ENCODE results near the gene AFAP1L1.

The AFAP1L1 gene

DNA sequence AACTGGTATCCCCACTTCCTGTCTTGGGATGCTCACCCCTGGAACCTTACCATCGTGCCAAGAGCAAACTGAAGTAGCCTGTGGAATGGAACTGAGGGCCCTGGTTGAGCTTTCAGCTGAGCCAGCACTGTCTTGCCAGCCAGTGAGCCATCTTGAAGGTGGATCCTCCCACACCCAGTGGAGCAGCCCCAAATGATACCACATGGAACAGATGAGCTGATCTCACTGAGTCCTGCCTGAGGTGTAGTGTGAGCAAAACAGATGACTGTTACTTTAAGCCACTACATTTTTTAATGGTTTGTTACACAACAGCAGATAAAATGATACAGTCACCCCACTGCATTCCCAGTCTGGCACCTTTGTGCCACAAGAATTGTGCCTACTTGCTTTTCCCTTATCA, 84.0 kb downstream of the AFAP1L1 start:
- DNase-seq: no peak

DNA sequence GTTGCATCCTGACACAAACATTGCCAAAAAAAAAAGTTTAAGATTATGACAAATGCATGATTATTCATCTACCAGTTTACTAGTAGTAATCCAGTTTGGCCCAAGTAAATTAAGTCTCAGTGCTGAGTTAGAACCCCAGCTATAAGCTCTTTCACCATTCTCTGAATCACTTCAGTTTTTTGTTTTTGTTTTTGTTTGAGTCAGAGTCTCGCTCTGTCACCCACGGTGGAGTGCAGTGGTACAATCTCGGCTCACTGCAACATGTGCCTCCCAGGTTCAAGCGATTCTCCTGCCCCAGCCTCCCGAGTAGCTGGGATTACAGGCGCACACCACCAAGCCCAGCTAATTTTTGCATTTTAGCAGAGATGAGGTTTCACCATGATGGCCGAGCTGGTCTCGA, 84.7 kb downstream of the AFAP1L1 start:
- DNase-seq: no peak

DNA sequence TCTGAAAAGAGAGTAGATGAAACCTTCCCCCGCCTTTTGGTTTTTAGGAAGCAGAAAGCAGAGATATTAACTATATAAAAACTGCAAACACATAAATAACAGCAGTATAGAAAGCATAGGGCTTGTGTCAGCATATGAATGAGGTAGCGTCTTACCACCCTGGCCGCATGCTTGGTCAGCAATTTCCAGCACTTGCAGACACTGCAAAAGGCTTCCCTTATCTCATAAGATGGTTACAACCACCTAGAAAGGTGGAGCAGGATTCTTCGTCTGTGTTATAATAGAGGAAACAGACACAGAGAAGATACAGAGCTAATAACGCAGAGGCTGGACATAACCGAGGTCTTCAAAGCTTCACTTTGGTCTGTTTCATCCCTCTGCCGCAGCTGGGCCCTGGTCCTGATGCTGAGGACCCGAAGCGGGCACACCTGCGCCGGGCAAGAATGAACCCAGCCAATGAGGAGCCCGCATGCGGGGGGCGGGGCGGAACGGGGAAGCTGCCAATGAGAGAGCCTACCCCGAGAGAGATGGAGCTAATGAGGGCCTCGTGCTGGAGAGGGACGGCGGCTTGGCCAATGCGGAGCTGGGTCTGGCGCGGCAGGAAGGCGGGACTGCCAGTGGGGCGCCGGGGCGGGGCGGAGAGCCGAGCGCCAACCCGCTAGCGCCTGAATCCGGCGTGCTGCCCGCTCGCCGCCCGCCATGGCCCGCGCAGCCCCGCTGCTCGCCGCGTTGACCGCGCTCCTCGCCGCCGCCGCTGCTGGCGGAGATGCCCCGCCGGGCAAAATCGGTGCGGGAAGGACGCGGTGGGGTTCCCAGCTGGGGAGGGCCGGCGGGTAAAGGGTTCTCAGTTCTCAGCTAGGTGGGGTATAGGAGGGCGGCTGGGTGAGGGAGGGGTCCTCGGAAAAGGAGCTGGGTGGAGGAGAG, 86.0 kb downstream of the AFAP1L1 start, which contains the start of gene PCYOX1L:
Gene PCYOX1L, plus strand, starts transcription at position 677 of the 924 bp plus-strand sequence. Its CDS starts 23 bp downstream, at position 700.
- peak; percentile 95 for DNase-seq

DNA sequence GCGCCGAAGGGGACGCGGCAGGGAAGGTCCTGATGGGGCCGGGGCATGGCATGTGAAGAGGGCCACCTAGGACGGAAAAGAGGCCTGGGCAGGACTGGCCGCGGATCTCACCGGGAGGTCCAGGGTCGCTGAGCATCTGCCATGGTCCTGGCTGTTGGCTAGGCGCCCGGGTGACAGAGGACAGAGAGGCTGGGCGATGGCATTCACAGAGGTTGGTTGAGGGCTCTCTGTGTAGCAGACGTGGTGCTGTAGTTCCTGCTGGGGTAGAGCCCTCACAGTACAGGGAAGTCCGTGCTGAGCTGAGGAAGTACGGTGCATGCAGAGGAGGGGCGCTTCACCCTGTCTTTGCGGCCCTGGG, 86.6 kb downstream of the AFAP1L1 start:
- no peak for DNase-seq

DNA sequence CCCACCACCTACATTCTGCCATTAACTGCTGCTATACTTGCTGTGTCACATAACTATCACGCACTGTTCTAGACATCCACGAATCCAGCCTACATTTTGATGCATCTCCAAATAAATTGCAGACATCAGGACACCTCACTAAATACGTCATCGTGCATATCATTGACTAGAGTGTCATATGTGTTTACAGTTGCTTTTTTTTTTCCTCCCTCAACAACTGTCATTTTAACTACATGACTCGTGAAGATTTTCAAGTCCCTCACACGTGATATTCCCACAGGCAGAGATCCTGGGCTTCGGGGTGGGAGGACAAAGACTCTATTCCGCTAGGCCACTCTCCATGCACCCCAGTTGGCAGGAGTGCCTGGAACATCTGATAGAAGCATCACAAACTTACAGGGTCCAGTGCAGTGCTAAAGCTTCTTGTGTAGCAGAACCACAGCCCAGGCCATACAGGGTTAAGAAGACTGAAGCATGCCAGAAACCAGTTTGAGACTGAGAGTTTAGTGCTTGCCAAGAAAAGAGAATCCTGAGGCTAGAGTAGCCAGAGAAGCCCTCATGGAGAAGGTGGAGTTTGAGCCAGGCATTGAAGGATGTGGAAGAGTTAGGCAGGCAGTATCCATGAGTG, 87.3 kb downstream of the AFAP1L1 start:
- DNase-seq: peak; percentile 37

DNA sequence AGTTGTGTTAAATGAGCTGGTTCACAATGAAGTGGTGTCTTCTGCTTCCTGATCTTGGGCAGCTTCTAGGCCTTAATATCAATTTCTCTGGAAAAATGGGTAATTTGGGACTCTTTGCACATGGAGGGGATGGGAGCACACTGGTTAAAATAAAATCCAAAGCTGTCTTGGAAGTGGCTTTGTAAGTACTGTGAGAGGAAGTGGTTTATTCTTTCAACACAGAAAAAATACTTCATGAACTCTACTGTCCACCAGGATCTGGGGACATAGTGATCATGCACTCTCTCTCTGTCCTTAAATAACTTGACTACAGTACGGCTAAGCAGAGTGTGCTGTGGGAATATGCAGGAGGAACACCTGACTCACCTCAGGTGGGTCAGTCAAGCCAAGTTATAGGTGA, 88.6 kb downstream of the AFAP1L1 start:
- DNase-seq: no peak

DNA sequence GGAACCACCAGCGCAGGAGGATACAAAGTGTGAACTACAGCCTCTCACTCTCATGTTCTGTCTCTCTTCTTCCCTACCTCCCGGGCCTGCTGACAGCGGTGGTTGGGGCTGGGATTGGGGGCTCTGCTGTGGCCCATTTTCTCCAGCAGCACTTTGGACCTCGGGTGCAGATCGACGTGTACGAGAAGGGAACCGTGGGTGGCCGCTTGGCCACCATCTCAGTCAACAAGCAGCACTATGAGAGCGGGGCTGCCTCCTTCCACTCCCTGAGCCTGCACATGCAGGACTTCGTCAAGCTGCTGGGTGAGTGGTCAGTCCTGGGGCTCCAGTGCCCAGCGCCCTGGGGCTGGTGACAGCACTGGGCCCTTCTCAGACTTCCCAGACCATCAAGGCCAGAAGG, 90.9 kb downstream of the AFAP1L1 start:
- no peak for DNase-seq

DNA sequence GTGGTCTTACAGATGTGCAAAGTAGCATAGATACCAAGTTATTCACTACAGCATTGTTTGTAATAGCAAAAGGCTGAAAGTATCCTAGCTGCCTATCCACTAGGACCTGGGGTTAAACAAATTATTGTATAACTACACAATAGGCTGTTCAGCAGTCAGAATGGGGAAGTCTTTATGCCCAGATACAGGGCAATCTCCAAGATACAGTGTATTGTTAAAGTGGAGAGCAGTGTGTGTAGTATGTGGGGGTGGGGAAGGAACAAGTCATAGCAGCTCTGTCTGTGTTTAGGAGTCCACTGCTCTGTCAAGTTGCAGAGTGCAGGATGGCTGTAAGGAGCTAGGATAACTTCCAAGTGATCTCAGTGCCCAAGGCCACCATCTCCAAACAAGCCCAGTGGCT, 91.7 kb downstream of the AFAP1L1 start:
- DNase-seq: no peak

DNA sequence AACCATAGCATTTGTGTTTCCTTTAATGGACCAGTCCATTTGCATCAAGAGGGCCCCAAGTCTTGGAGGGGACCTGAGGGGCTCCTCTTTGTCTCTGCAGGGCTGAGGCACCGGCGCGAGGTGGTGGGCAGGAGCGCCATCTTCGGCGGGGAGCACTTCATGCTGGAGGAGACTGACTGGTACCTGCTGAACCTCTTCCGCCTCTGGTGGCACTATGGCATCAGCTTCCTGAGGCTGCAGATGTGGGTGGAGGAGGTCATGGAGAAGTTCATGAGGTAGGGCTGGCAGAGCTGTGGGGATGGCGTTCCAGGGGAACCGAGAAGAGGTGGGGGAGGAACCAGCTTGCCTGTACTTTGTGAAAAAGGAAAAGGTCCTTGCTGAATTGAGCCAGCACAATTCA, 92.3 kb downstream of the AFAP1L1 start:
- no peak for DNase-seq

DNA sequence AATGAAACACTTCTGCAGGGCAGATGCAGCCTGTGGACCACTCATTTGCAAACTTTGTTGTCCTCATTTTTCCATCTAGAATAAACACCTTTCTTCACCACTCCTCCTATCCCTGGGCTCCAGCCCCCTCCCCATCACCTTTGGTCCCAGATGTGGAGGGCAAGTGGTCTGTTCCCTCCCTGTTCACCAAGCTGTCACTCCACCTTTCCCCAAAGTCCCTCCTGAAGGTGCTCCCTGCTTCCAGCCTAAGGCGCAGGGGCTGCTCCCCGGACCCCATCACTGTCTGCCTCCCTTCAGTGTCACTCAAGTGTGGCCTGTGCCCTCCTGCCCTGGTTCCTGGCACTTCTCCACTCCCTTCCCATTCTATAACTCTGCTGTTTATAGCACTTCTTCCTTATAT, 93.1 kb downstream of the AFAP1L1 start:
- DNase-seq: no peak

DNA sequence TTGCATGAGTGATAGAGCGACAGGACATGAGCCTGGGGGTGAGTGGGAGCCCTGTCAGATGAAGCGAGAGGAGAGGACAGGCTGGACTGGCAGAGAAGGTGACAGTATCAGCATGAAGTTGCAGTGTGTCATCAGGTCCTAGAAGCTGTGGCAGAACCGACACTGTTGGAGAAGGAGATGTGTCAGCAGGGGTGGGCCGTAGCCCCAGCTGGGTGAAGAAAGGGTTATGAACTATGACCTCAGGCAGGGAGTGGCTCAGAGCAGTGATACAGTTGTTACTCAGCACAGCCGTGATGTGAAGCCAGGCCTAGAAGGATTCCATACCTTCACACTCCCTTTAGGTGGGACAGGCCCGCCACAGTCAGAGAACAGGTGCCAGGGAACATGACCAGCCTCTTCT, 93.8 kb downstream of the AFAP1L1 start:
- no peak for DNase-seq

DNA sequence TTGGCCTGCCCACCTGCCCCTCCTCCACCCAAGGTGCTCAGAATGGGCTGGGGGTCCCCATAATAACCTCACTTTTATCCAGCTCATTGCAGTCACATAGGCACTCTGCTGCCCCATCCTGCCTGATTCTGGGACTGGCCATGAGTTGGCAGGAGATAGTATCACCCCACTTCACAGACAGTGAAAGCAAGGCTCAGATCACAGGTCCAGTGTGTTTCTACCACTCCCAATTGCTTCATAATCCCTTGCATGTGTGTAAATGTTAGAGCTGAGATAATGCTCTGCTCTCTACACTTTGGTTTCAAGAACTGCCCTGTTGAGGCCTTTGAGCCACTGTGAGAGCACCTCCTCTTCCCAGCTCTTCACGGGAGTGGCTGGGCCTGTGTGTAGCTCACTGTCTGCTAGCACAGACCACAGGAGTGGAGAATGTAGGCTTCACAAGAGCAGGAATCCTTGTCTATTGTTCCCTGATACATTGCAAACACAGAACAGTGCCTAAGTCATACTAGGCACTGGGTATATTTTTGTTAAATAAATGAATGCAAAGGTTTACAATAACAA, 94.6 kb downstream of the AFAP1L1 start:
- no peak for DNase-seq

DNA sequence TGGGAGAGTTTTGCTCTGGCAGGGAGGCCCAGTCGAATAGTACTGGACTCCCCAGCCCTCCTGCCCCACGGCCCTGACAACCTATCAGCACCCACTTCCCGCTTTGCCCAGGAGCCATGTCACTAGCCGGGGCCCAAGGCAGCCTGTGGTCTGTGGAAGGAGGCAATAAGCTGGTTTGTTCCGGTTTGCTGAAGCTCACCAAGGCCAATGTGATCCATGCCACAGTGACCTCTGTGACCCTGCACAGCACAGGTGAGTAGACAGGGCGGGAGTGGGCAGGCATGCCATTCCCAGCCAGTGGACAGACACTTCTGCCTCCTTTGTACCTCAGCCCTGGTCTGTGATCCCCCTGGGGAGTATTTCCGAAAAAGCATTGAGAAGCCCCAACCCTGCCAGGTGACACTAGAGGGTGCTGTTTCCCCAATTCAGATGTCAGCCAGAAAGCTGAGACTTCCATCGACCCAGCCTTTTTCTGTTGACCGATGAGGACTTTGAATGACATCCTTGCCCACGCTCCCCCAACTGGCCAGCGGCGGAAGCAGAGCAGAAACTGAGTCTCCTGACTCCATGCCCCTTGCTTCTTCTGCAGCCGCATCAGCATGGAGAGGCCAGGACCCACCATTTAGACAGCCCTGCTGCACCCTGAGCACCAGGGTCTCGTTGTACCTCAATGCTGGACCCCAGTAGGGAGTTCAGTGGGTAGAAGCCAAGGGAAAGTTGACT, 95.8 kb downstream of the AFAP1L1 start:
- peak; percentile 74 for DNase-seq

DNA sequence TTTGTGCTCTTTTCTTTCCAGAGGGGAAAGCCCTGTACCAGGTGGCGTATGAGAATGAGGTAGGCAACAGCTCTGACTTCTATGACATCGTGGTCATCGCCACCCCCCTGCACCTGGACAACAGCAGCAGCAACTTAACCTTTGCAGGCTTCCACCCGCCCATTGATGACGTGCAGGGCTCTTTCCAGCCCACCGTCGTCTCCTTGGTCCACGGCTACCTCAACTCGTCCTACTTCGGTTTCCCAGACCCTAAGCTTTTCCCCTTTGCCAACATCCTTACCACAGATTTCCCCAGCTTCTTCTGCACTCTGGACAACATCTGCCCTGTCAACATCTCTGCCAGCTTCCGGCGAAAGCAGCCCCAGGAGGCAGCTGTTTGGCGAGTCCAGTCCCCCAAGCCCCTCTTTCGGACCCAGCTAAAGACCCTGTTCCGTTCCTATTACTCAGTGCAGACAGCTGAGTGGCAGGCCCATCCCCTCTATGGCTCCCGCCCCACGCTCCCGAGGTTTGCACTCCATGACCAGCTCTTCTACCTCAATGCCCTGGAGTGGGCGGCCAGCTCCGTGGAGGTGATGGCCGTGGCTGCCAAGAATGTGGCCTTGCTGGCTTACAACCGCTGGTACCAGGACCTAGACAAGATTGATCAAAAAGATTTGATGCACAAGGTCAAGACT, 96.5 kb downstream of the AFAP1L1 start:
- no peak for DNase-seq

DNA sequence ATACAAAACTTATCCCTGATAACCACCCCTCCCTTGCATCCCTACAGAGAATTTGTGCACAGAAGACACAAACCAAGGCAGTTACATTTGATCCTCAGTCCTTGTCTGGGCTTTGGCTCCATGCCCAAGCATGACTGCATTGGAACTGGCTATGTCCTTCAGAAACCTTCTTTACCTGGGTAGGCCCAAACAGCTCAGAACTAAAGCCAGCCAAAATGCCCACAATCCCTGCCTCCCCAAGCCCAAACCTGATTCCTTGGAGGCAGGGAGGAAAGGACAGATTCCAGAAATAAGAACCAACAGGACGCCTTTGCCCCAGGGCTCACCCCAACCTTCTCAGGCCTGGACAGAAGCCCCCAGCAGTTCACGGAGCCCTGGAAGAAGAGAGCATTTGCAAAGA, 99.2 kb downstream of the AFAP1L1 start:
- DNase-seq: no peak

DNA sequence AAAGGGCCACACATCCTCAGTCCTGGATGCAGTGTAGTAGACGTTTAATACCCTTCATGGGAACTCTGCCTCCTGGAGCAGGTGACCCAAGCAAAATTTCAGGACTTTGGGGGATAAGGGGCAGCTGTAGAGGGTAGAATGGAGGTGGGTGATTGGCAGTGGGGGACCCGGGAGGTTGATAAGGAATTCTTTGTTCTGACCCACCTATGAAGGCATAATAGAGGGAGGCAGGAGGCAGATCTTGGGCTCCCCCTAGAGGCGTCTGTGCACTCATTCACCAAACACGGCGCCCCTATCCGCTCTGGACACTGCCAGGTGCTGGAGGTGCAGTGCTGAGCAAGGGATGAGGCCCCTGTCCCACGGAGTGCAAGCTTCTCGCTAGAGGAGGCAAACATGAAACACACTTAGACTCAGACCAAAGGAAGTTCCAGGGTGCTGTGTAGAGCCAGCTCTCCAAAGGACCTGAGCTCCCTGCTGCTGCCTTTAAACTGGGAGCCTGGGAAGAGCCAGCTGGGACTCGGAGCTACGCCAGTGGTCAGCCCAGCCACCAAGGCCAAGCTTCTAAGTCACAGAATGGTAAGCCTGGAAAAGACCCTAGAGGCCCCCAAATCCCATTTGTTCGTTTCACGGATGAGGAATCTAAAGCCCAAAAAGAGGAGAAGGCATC, 99.8 kb downstream of the AFAP1L1 start:
- DNase-seq: peak; percentile 43

DNA sequence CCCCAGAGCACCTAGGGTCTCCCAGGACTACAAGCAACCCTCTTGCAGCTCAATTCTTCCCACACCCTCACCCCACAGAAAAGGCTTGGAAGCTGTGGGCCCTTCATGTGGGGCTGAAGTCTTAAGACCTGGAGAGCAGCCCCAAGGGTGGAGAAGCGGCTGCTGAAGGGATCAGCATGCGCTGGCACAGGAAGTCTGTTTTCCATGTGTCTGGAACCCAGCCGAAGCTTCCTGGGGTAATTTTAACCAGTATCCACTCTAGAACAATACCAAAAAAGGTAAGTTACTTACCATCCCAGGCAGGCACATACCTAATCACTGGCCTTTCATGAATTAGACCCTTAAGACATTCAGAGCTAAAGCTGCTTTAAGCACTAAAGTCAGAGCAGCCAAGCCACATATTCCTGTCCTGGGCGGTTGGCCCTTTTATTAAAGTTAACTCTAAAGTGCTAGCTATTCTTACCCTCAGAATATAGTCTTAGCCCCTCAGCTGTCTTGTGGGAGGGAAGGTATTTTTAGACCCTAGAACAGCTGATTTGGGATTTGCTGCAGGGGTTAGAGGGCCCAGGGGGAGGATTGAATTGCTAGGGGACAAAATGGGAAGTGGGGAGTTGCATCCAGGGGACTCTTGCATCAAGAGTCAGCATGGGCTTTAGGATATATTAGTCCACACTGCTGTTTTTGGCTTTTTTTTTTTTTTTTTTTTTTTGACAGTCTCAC, 100.6 kb downstream of the AFAP1L1 start:
- peak; percentile 41 for DNase-seq

DNA sequence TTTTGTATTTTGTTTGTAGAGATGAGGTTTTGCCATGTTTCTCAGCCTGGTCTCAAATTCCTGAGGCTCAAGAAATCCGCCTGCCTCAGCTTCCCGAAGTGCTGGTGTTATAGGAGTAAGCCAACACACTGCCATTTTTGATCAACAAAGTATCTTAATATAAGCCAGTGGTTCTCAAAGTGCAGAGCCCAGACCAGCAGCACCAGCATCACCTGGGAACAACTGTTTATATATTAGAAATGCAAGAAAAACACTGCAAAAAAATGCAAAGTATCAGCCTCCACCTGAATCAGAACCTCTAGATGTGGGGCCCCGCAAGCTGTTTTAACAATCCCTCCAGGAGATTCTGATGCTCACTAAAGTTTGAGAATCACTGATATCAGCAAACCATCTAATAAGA, 101.3 kb downstream of the AFAP1L1 start:
- DNase-seq: no peak

DNA sequence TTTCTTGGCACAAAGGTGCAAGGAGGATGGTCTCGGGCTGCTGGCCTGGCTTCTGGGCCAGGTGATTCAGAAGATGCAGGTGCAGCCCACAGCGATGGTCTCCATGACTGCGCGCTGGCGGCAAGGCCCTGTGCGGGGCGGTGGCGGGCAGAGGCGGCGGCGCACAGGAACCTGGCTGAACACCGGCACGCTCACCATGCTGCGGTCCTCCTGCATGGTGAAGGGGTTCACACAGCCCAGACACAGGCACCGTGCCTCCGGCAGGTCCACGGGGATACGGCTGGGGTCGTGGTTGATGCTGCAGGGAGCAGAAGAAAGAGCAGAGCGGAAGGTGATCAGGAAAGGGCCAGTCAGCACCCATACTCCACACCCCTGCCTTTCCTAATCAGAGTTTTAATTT, 102.6 kb downstream of the AFAP1L1 start:
- DNase-seq: no peak

DNA sequence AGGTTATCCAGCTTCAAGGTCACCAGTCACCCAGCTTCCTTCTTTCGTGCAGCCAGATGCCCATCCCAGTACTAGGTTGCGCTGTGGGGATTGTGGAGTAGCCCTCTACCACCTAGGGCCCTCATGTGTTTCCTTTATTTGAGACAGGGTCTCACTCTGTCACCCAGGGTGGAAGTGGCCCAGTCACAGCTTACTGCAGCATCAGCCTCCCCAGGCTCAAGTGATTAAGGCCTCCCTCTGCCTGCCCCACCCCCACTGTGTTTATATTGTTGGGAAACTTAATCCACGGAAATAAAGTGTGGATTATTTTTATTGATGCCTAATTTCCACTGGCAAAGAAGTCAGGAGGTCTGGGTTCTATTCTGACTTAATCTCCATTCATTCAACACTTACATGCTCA, 103.1 kb downstream of the AFAP1L1 start:
- no peak for DNase-seq

DNA sequence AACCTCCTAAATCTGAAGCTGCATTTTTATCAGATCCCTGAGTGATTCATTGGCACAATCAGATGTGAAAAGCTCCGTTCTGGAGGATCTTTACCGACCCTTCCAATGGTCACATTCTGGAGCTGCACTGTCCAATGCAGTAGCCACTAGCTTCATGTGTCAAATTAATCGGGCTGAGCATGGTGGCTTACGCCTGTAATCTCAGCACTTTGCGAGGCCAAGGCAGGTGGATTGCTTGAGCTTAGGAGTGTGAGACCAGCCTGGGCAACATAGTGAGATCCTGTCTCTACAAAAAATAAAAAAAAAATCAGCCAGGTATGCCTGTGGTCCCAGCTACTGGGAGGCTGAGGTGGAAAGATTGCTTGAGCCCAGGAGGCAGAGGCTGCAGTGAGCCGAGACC, 103.8 kb downstream of the AFAP1L1 start:
- no peak for DNase-seq

DNA sequence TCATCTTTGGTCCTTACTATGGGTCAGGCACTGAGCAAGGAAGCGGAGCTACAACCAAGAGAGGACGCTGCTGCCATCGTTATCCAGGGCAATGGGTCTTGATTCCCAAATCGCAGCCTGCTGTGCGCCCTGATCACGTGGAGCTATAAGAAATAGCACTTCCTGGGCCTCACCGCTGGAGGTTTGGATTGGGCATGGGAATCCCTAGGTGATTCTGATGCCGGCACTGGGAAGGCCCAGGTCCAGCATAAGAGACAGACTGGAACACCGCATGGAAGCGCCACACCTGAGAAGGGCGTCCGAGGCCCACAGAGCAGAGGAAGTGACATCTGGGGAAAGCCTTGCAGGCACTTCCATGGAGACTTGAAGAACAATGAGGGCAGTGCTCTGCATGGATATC, 104.4 kb downstream of the AFAP1L1 start:
- no peak for DNase-seq

Data from fibroblast of skin of right biceps (primary cell).